HepG2 (cell line): ENCODE measurements around the gene TMEM151A. TPM values are rescaled to one million over a fixed set of nuclear protein-coding genes. Genes with fewer than 3 reads are reported as not detected.

Source experiments
- ATAD3A ChIP-seq: sonication (generic); formaldehyde crosslinking; IDR thresholded peaks from 2 replicates; pipeline ENCODE4 v1.4.0; 2020; ENCODE audit warnings: missing genetic modification reagents
- HNF1A ChIP-seq, 2 experiments: sonication (generic) in 1 of 2; formaldehyde crosslinking in 1 of 2; IDR thresholded peaks; 2 replicates each; pipeline versions ENCODE4 v1.4.0 to v1.6.1; 2016 to 2020; ENCODE audit warnings: borderline replicate concordance in 1 of 2, low read depth in 1 of 2, mild to moderate bottlenecking in 1 of 2, missing genetic modification reagents in 1 of 2
- MLXIP ChIP-seq: sonication (generic); formaldehyde crosslinking; IDR thresholded peaks from 2 replicates; pipeline ENCODE4 v1.9.0; 2021; ENCODE audit warnings: missing genetic modification reagents, borderline replicate concordance
- SP2 ChIP-seq: sonication (generic); formaldehyde crosslinking; IDR thresholded peaks from 2 replicates; pipeline ENCODE4 v1.5.1; 2020; ENCODE audit warnings: mild to moderate bottlenecking, missing genetic modification reagents
- ZNF276 ChIP-seq: sonication (generic); formaldehyde crosslinking; IDR thresholded peaks from 2 replicates; pipeline ENCODE4 v1.4.0; 2020; ENCODE audit warnings: mild to moderate bottlenecking, low read depth, missing genetic modification reagents
- ZNF329 ChIP-seq: sonication (generic); formaldehyde crosslinking; IDR thresholded peaks from 2 replicates; pipeline ENCODE4 v1.9.0; 2021; ENCODE audit warnings: low read depth, mild to moderate bottlenecking, missing genetic modification reagents
- ZNF44 ChIP-seq: sonication (generic); formaldehyde crosslinking; IDR thresholded peaks from 2 replicates; pipeline ENCODE4 v1.5.1; 2020; ENCODE audit warnings: mild to moderate bottlenecking, missing genetic modification reagents
- ZNF7 ChIP-seq: IDR thresholded peaks from 2 replicates; pipeline ENCODE4 v1.6.1; 2016; ENCODE audit warnings: missing biosample characterization, missing genetic modification reagents
- ZNF703 ChIP-seq: sonication (generic); formaldehyde crosslinking; IDR thresholded peaks from 2 replicates; pipeline ENCODE4 v1.5.1; 2020; ENCODE audit warnings: missing genetic modification reagents, mild to moderate bottlenecking, moderate library complexity, borderline replicate concordance
- polyA plus RNA-seq, 8 experiments: library from polyadenylated mRNA; depleted of rRNA in 3 of 8; stranded (reverse) in 7 of 8; unstranded in 1 of 8; fragments of >200 nt; fragmentation: Illumina TruSeq in 4 of 8; extraction: Trizol in 4 of 8; gene quantifications; 2 replicates each; pipeline versions ENCODE4 v1.2.1 to v1.2.3, GENCODE V29; 2011 to 2016; ENCODE audit warnings: low read depth in 4 of 8, missing spikeins in 1 of 8, mixed read lengths in 1 of 8; ENCODE audit not compliant: insufficient read depth in 1 of 8
- total RNA-seq, 5 experiments: library from RNA; depleted of rRNA; stranded (reverse); fragments of >200 nt; fragmentation: Illumina TruSeq; extraction: Trizol; gene quantifications; 2 replicates each; pipeline ENCODE4 v1.2.3, GENCODE V29; 2016; ENCODE audit warnings: low read depth in 1 of 5

Gene TMEM151A
- total and polyA plus RNA-seq, 2 of the 13 experiments (the other 11 are each of a cell fraction or from before 2014, with no cell fraction given): 0.18 to 0.33 TPM

GRCh38 chr11:66268244-66268951 lies 23.3 kb upstream of the TMEM151A start, which contains the start of gene RAB1B (continued):
- TF ChIP-seq HNF1A (IDR thresholded peaks at IDR 0.05; ENCODE audit: low read depth) (0 out of 2 replicates have a peak, but pooled peaks have one; percentile 23), HNF1A (CRISPR knock-in tag; IDR thresholded peaks at IDR 0.05; ENCODE audit: borderline replicate concordance) (no peak), ZNF44 (CRISPR knock-in tag) (no peak), MLXIP (CRISPR knock-in tag) (no peak), ZNF7 (CRISPR knock-in tag) (no peak), ZNF703 (no peak), ZNF329 (CRISPR knock-in tag) (no peak), SP2 (CRISPR knock-in tag) (no peak), ATAD3A (CRISPR knock-in tag) (no peak), ZNF276 (CRISPR knock-in tag) (no peak)
